H1 (cell line): ENCODE results near the gene TNFSF12. TPM values are rescaled to one million over a fixed set of nuclear protein-coding genes. Genes with fewer than 3 reads are reported as not detected.

Experiments
- CTCF ChIA-PET: fragments of 300-600 bp; sonication (Branson Sonifier 250); formaldehyde crosslinking; loops from one replicate; lab custom pipeline; 2021; ENCODE audit not compliant: partially characterized antibody; lab: Charles Lee
- POLR2A ChIA-PET: fragments of 300-600 bp; sonication (Branson Sonifier 250); formaldehyde crosslinking; loops from one replicate; lab custom pipeline; 2021; ENCODE audit warnings: inconsistent platforms; ENCODE audit not compliant: partially characterized antibody; lab: Charles Lee
- DNase-seq, 2 experiments: peaks; one replicate each; pipeline versions ENCODE4 v3.0.0 to v3.0.0-alpha.2; 2010 to 2022; ENCODE audit warnings: low spot score in 2 of 2, low read depth in 1 of 2, mixed read lengths in 1 of 2
- FAIRE-seq: peaks from 2 replicates; lab custom pipeline; 2011; peaks lifted over from hg19 to GRCh38; lab: Jason Lieb, UNC
- H2AFZ ChIP-seq: 2 replicates; pipeline ENCODE4 v1.8.1; 2012; ENCODE audit warnings: low read length, inconsistent platforms
- H2AK5ac ChIP-seq: 2 replicates; pipeline ENCODE4 v1.6.1; 2013; ENCODE audit warnings: low read depth, low read length
- H2BK120ac ChIP-seq: replicated peaks from 2 replicates; pipeline ENCODE3; 2013; ENCODE audit warnings: low read depth, low read length, inconsistent platforms
- H2BK12ac ChIP-seq: 2 replicates; pipeline ENCODE4 v1.6.1; 2013; ENCODE audit warnings: low read depth, low read length
- H2BK15ac ChIP-seq: 2 replicates; pipeline ENCODE4 v1.6.1; 2013; ENCODE audit warnings: low read length
- H2BK20ac ChIP-seq: 2 replicates; pipeline ENCODE4 v1.6.1; 2013; ENCODE audit warnings: low read length
- H2BK5ac ChIP-seq: 2 replicates; pipeline ENCODE4 v1.6.1; 2013; ENCODE audit warnings: low read depth, low read length
- H3K14ac ChIP-seq: 2 replicates; pipeline ENCODE4 v1.6.1; 2013; ENCODE audit warnings: inconsistent platforms; ENCODE audit not compliant: insufficient read length
- H3K18ac ChIP-seq: 2 replicates; pipeline ENCODE4 v1.6.1; 2013; ENCODE audit warnings: low read length; ENCODE audit errors: extremely low read depth
- H3K23ac ChIP-seq: 2 replicates; pipeline ENCODE4 v1.6.1; 2013; ENCODE audit warnings: inconsistent platforms; ENCODE audit not compliant: insufficient read length
- H3K23me2 ChIP-seq: 2 replicates; pipeline ENCODE4 v1.6.1; 2013; ENCODE audit warnings: low read depth, low read length
- H3K27ac ChIP-seq: 2 replicates; pipeline ENCODE4 v1.6.1; 2011; ENCODE audit warnings: low read depth, low read length, inconsistent platforms
- H3K27me3 ChIP-seq, 4 experiments: replicated peaks in 1 of 4; 1 replicate in 1 of 4; 2 replicates in 3 of 4; pipeline versions ENCODE4 v1.6.1 to v1.8.1; 2011 to 2013; ENCODE audit warnings: low read length in 3 of 4, mild to moderate bottlenecking in 3 of 4, inconsistent platforms in 2 of 4, mixed read lengths in 2 of 4, moderate library complexity in 1 of 4; ENCODE audit not compliant: control insufficient read depth in 3 of 4, insufficient read depth in 3 of 4; ENCODE audit errors: extremely low read depth in 1 of 4
- H3K36me3 ChIP-seq, 4 experiments: 2 replicates each; pipeline versions ENCODE4 v1.6.1 to v1.8.1; 2011 to 2013; ENCODE audit warnings: mild to moderate bottlenecking in 4 of 4, low read length in 3 of 4, moderate library complexity in 2 of 4, control low read depth in 1 of 4, inconsistent platforms in 1 of 4; ENCODE audit not compliant: insufficient read depth in 4 of 4, control insufficient read depth in 2 of 4
- H3K4ac ChIP-seq: replicated peaks from 2 replicates; pipeline ENCODE3; 2013; ENCODE audit warnings: low read length, low read depth, mixed read lengths, inconsistent platforms; ENCODE audit not compliant: insufficient read length
- H3K4me1 ChIP-seq, 4 experiments: replicated peaks in 1 of 4; 1 replicate in 1 of 4; 2 replicates in 3 of 4; pipeline versions ENCODE4 v1.6.1 to v1.8.1; 2011 to 2013; ENCODE audit warnings: low read length in 3 of 4, inconsistent platforms in 2 of 4, mixed read lengths in 1 of 4; ENCODE audit not compliant: insufficient read depth in 4 of 4, control insufficient read depth in 3 of 4
- H3K4me2 ChIP-seq, 2 experiments: 2 replicates each; pipeline versions ENCODE4 v1.6.1 to v1.8.1; 2011 to 2013; ENCODE audit warnings: low read depth in 2 of 2, low read length in 2 of 2, control low read depth in 1 of 2, inconsistent platforms in 1 of 2, mild to moderate bottlenecking in 1 of 2; ENCODE audit not compliant: insufficient read depth in 1 of 2
- H3K4me3 ChIP-seq, 4 experiments: fragments of 200-600, 300-600 bp in 1 of 4; sonication (generic), shearing (Covaris generic), sonication (Bioruptor Twin) in 1 of 4; 2 replicates each; pipeline versions ENCODE4 v1.5.1 to v1.8.1; 2011 to 2016; ENCODE audit warnings: low read length in 4 of 4, low read depth in 3 of 4, control low read depth in 2 of 4, inconsistent platforms in 2 of 4, mild to moderate bottlenecking in 2 of 4, mixed read lengths in 1 of 4, moderate library complexity in 1 of 4; ENCODE audit not compliant: insufficient read depth in 2 of 4; ENCODE audit errors: extremely low read depth in 1 of 4
- H3K56ac ChIP-seq: replicated peaks from 2 replicates; pipeline ENCODE3; 2013; ENCODE audit warnings: low read depth, mild to moderate bottlenecking, mixed read lengths, low read length, inconsistent platforms; ENCODE audit not compliant: insufficient read length
- H3K79me1 ChIP-seq: 2 replicates; pipeline ENCODE4 v1.6.1; 2013; ENCODE audit warnings: low read depth, low read length, control low read depth
- H3K79me2 ChIP-seq, 2 experiments: 2 replicates each; pipeline versions ENCODE4 v1.6.1 to v1.8.1; 2012 to 2013; ENCODE audit warnings: low read length in 2 of 2, mild to moderate bottlenecking in 2 of 2, inconsistent platforms in 1 of 2; ENCODE audit not compliant: insufficient read depth in 2 of 2, control insufficient read depth in 1 of 2
- H3K9ac ChIP-seq, 4 experiments: replicated peaks in 1 of 4; 1 replicate in 1 of 4; 2 replicates in 3 of 4; pipeline versions ENCODE4 v1.6.1 to v1.8.1; 2011 to 2013; ENCODE audit warnings: low read depth in 3 of 4, low read length in 3 of 4, control low read depth in 2 of 4, mild to moderate bottlenecking in 2 of 4, moderate library complexity in 2 of 4, inconsistent platforms in 1 of 4; ENCODE audit errors: extremely low read depth in 1 of 4
- H3K9me3 ChIP-seq, 2 experiments: 2 replicates each; pipeline versions ENCODE4 v1.6.1 to v1.8.1; 2012 to 2013; ENCODE audit warnings: mild to moderate bottlenecking in 2 of 2, moderate library complexity in 2 of 2, control low read depth in 1 of 2, inconsistent platforms in 1 of 2, low read depth in 1 of 2, low read length in 1 of 2, mixed read lengths in 1 of 2; ENCODE audit not compliant: insufficient read depth in 2 of 2
- H4K20me1 ChIP-seq, 2 experiments: replicated peaks in 1 of 2; 2 replicates each; pipeline versions ENCODE3 to v1.8.1; 2011 to 2013; ENCODE audit warnings: inconsistent platforms in 2 of 2, low read length in 2 of 2, mild to moderate bottlenecking in 1 of 2; ENCODE audit not compliant: insufficient read depth in 2 of 2, control insufficient read depth in 1 of 2
- H4K5ac ChIP-seq: 2 replicates; pipeline ENCODE4 v1.6.1; 2013; ENCODE audit warnings: low read length, low read depth, mixed read lengths, inconsistent platforms; ENCODE audit not compliant: insufficient read length
- H4K8ac ChIP-seq: 2 replicates; pipeline ENCODE4 v1.8.0; 2013; ENCODE audit warnings: mild to moderate bottlenecking, moderate library complexity, low read length, inconsistent platforms; ENCODE audit not compliant: insufficient read depth; ENCODE audit errors: extremely low read depth
- H4K91ac ChIP-seq: replicated peaks from 2 replicates; pipeline ENCODE3; 2013; ENCODE audit warnings: low read length, mixed read lengths, inconsistent platforms; ENCODE audit not compliant: insufficient read length
- BACH1 ChIP-seq: IDR thresholded peaks from 2 replicates; pipeline ENCODE4 v1.6.1; 2012; ENCODE audit warnings: low read length, improper control_type of control experiment
- CBX8 ChIP-seq: fragments of 300-800, 300-1000 bp; sonication (generic); IDR thresholded peaks from 2 replicates; pipeline ENCODE4 v1.7.1; 2016; ENCODE audit warnings: low read depth, low read length, borderline replicate concordance
- CTBP2 ChIP-seq: IDR thresholded peaks from 2 replicates; pipeline ENCODE4 v1.7.0; 2011; ENCODE audit warnings: borderline replicate concordance, mild to moderate bottlenecking, moderate library complexity, mixed read lengths, low read length; ENCODE audit not compliant: insufficient read depth, insufficient read length
- HDAC2 ChIP-seq, 2 experiments: fragments of 300-600 bp in 1 of 2; sonication (generic) in 1 of 2; IDR thresholded peaks; 2 replicates each; pipeline ENCODE4 v1.6.1; 2011 to 2012; ENCODE audit warnings: low read depth in 2 of 2, low read length in 2 of 2, mild to moderate bottlenecking in 2 of 2, moderate library complexity in 2 of 2, borderline replicate concordance in 1 of 2, inconsistent platforms in 1 of 2
- MAFK ChIP-seq: IDR thresholded peaks from 2 replicates; pipeline ENCODE4 v1.6.1; 2012; ENCODE audit warnings: low read depth, mild to moderate bottlenecking, improper control_type of control experiment, low read length
- POLR2A ChIP-seq, 2 experiments: IDR thresholded peaks; 1 replicate in 1 of 2; 2 replicates in 1 of 2; pipeline ENCODE4 v1.6.1; 2011; ENCODE audit warnings: low read depth in 2 of 2, low read length in 2 of 2, mild to moderate bottlenecking in 2 of 2; ENCODE audit errors: control extremely low read depth in 1 of 2
- RAD21 ChIP-seq, 2 experiments: IDR thresholded peaks in 1 of 2; conservative IDR thresholded peaks in 1 of 2; 2 replicates each; pipeline ENCODE4 v1.6.1; 2011; ENCODE audit warnings: low read depth in 2 of 2, low read length in 2 of 2, improper control_type of control experiment in 1 of 2, inconsistent platforms in 1 of 2, mild to moderate bottlenecking in 1 of 2, moderate library complexity in 1 of 2
- RNF2 ChIP-seq: fragments of 200-900, 300-1000 bp; sonication (generic); IDR thresholded peaks from 2 replicates; pipeline ENCODE4 v1.7.1; 2016; ENCODE audit warnings: borderline replicate concordance, low read depth, mild to moderate bottlenecking, antibody characterized with exemption, low read length; ENCODE audit not compliant: poor library complexity, severe bottlenecking; ENCODE audit errors: missing control alignments
- TAF7 ChIP-seq: optimal IDR thresholded peaks from 2 replicates; pipeline ENCODE3; 2011; ENCODE audit warnings: low read depth, mild to moderate bottlenecking, inconsistent platforms, low read length, moderate library complexity, borderline replicate concordance
- TBP ChIP-seq: IDR thresholded peaks from 2 replicates; pipeline ENCODE4 v1.6.1; 2011; ENCODE audit warnings: low read depth, low read length, improper control_type of control experiment
- WGBS, 2 experiments: shearing (Covaris generic) in 1 of 2; methylation state at CpG; one replicate each; pipeline versions ENCODE4 v1.1.6 to v1.1.7; 2013 to 2015; ENCODE audit warnings: low lambda C conversion rate in 2 of 2, mixed read lengths in 2 of 2, inconsistent platforms in 1 of 2, low coverage in 1 of 2, missing lambda C conversion rate in 1 of 2; ENCODE audit not compliant: insufficient replicate concordance in 2 of 2, insufficient coverage in 1 of 2, insufficient read length in 1 of 2; ENCODE audit errors: extremely low coverage in 1 of 2, missing lambda C conversion rate in 1 of 2; 5-methylcytosine and 5-hydroxymethylcytosine counted together
- polyA plus RNA-seq, 7 experiments: library from polyadenylated mRNA; depleted of rRNA in 3 of 7; stranded (reverse) in 5 of 7; unstranded in 2 of 7; fragments of >200 nt in 5 of 7; fragments of 200-250 nt in 2 of 7; gene quantifications; 1 replicate in 5 of 7; 2 replicates in 1 of 7; 4 replicates in 1 of 7; pipeline versions ENCODE4 v1.2.1 to v1.2.3, GENCODE V29; 2011 to 2013; ENCODE audit warnings: missing spikeins in 2 of 7, mixed read lengths in 2 of 7
- total RNA-seq: library from RNA; stranded (reverse); fragmentation: NEBNext Ultra II Directional; extraction: Animal tissue kit (Norgen Biotek cat#: 25700); gene quantifications from 2 replicates; pipeline ENCODE4 v1.2.1, GENCODE V29; 2021

TNFSF12 gene
- total and polyA plus RNA-seq, 2 of the 8 experiments (the other 6 are each of a cell fraction or from before 2014, with no cell fraction given), result 7.2 to 9.6 TPM

- POLR2A ChIA-PET, result interaction anchor here (0.7 to 37.5 kb wide), 25 partner anchors 9 to 301 kb away, joined by 3 to 1144 read pairs (median 5); partner anchors contain the start of genes CD68, GPS2, MPDU1 and POLR2A
- TF ChIP-seq POLR2A (IDR thresholded peaks at IDR 0.05; ENCODE audit: control extremely low read depth in 1 of 2, low read depth in 2 of 2, low read length in 2 of 2), result 0 out of 3 replicates have a peak, but pooled peaks of 1 of the 2 experiments have one; percentile 3
- no peak; the same call in 1 of the 2 replicates for TF ChIP-seq TBP
- TF ChIP-seq MAFK, result no peak
- no peak for TF ChIP-seq CTBP2
- peak; percentile 78 for TF ChIP-seq BACH1
- TF ChIP-seq RNF2, result no peak
- TF ChIP-seq RAD21 (IDR thresholded peaks at IDR 0.05 in 1 of 2, conservative IDR thresholded peaks at IDR 0.05 in 1 of 2; ENCODE audit: low read depth in 2 of 2, low read length in 2 of 2), result peak; percentile 83 to 88
- TF ChIP-seq HDAC2 (IDR thresholded peaks at IDR 0.05; ENCODE audit: borderline replicate concordance in 1 of 2, low read depth in 2 of 2, low read length in 2 of 2), result 0 out of 4 replicates have a peak, but pooled peaks of 1 of the 2 experiments have one; percentile 18
- TF ChIP-seq TAF7, result peak; percentile 22
- TF ChIP-seq CBX8, result no peak
These were observed 12.2 kb downstream of the TNFSF12 start for GRCh38 chr17:7561028-7561575.

More at GRCh38 chr17:7561028-7561575, 12.2 kb downstream of the TNFSF12 start:
- H3K4ac ChIP-seq, result no peak overlapping the region
- H3K9ac ChIP-seq, result peak overlapping the region; percentile 22 to 76 (median 66); a peak in 6 of 7 replicates
- H2BK120ac ChIP-seq, result no peak overlapping the region
- peak overlapping the region; percentile 49 to 96 for H3K4me2 ChIP-seq
- 1% methylated on average over 30 of the region's 32 CpGs; no CpG with 5 or more reads in 1 of the 2 experiments for WGBS, 2 experiments
- peaks cover 22 to 28% (median 23%) of the 10 kb centered on the region in 4 experiments for H3K36me3 ChIP-seq
- no peak overlapping the region for H4K8ac ChIP-seq
- H2BK5ac ChIP-seq, result peak overlapping the region; percentile 2; the same call in 1 of the 2 replicates
- DNase-seq (peak in 1 of 2 experiments; percentile 92), FAIRE-seq (peak; percentile 52)
- H3K23ac ChIP-seq, result no peak overlapping the region
- peak overlapping the region; percentile 61 for H4K91ac ChIP-seq
- no peaks in the 10 kb centered on the region for H3K9me3 ChIP-seq
- H3K27me3 ChIP-seq, result no peaks in the 10 kb centered on the region
- H4K5ac ChIP-seq, result peak overlapping the region; percentile 61
- no peak overlapping the region for H2AFZ ChIP-seq
- peaks cover 4 to 26% of the 10 kb centered on the region in 2 experiments; a peak in 3 of 4 replicates for H3K79me2 ChIP-seq
- no peak overlapping the region for H2BK15ac ChIP-seq
- CTCF ChIA-PET, result interaction anchor here (0.8 to 12.7 kb wide), 74 partner anchors 9 to 515 kb away, joined by 3 to 251 read pairs (median 6); partner anchors contain the start of genes CHRNB1, MPDU1, NEURL4 and SAT2
- 0 out of 2 replicates have a peak overlapping the region, but pooled peaks have one; percentile 27 for H2BK12ac ChIP-seq
- peak overlapping the region; percentile 62 for H3K56ac ChIP-seq
- H2BK20ac ChIP-seq, result no peak overlapping the region
- H2AK5ac ChIP-seq, result no peak overlapping the region
- H3K79me1 ChIP-seq, result peaks cover 9% of the 10 kb centered on the region
- H4K20me1 ChIP-seq, result peaks cover 0 to 1% of the 10 kb centered on the region in 2 experiments
- H3K14ac ChIP-seq, result no peak overlapping the region
- H3K27ac ChIP-seq, result peak overlapping the region; percentile 37; the same call in 1 of the 2 replicates
- H3K4me3 ChIP-seq, result peak overlapping the region; percentile 69 to 96 (median 78)
- peaks cover 11 to 40% (median 24%) of the 10 kb centered on the region in 4 experiments for H3K4me1 ChIP-seq
- H3K18ac ChIP-seq, result no peak overlapping the region; the same call in 1 of the 2 replicates
- H3K23me2 ChIP-seq, result peaks cover 6% of the 10 kb centered on the region; the same call in 1 of the 2 replicates
